ENCODE measurements around the gene LIN9. TPM values are rescaled to one million over a fixed set of nuclear protein-coding genes. Genes with fewer than 3 reads are reported as not detected.
A peak's percentile ranks its signal among the peaks of the same experiment; 100 is the strongest.

Gene LIN9
- total and polyA plus RNA-seq, 2 experiments from 2014 or later = 3.9 to 4.0 TPM

GRCh38 chr1:226310637-226311195 is 1.8 kb upstream of the LIN9 start:
- Histone ChIP-seq H4K20me1 (ENCODE audit: insufficient read depth) (no peaks in the 10 kb centered on the region), H3K4me2 (ENCODE audit: unreplicated experiment) (no peak overlapping the region), H3K36me3 (ENCODE audit: low read depth) (no peaks in the 10 kb centered on the region), H3K9me2 (ENCODE audit: insufficient read depth) (no peaks in the 10 kb centered on the region), H3K9ac (no peak overlapping the region), H3K27ac (no peak overlapping the region), H3K79me2 (ENCODE audit: insufficient read depth) (peaks cover 20% of the 10 kb centered on the region; the same call in 1 of the 2 replicates), H3K27me3 (replicated peaks; ENCODE audit: insufficient read depth) (no peaks in the 10 kb centered on the region; the same call in 1 of the 2 replicates), H3F3A (ENCODE audit: insufficient read depth) (no peaks in the 10 kb centered on the region), H3K4me3 (no peak overlapping the region), H3K4me1 (ENCODE audit: insufficient read depth) (0 out of 2 replicates have a peak, but pooled peaks cover 4% of the 10 kb centered on the region), H2AFZ (peak overlapping the region; percentile 92; the same call in 1 of the 2 replicates), H3K9me3 (ENCODE audit: low read depth) (no peaks in the 10 kb centered on the region)
- no peak for DNase-seq
- WGBS, 2 experiments (ENCODE audit: low coverage in 1 of 2, low lambda C conversion rate in 2 of 2, missing lambda C conversion rate in 2 of 2) = 69 to 74% methylated on average over 2 of the region's 2 CpGs
- TF ChIP-seq EZH2 (IDR thresholded peaks at IDR 0.05; ENCODE audit: insufficient read depth, poor library complexity, severe bottlenecking) (no peak), EZH2phosphoT487 (IDR thresholded peaks at IDR 0.05; ENCODE audit: insufficient read depth, low read depth) (no peak)
- in situ Hi-C loops (cut with MboI) = no loop called here

- Histone ChIP-seq H3K4me2 (ENCODE audit: unreplicated experiment) (peak overlapping the region; percentile 85), H3K9me2 (ENCODE audit: insufficient read depth) (no peaks in the 10 kb centered on the region), H3K9me3 (ENCODE audit: low read depth) (no peaks in the 10 kb centered on the region), H4K20me1 (ENCODE audit: insufficient read depth) (no peaks in the 10 kb centered on the region), H2AFZ (peak overlapping the region; percentile 92), H3K4me1 (ENCODE audit: insufficient read depth) (0 out of 2 replicates have a peak, but pooled peaks cover 4% of the 10 kb centered on the region), H3F3A (ENCODE audit: insufficient read depth) (no peaks in the 10 kb centered on the region), H3K4me3 (peak overlapping the region; percentile 100), H3K9ac (peak overlapping the region; percentile 94; the same call in 1 of the 2 replicates), H3K79me2 (ENCODE audit: insufficient read depth) (peaks cover 24% of the 10 kb centered on the region; the same call in 1 of the 2 replicates), H3K27ac (no peak overlapping the region), H3K36me3 (ENCODE audit: low read depth) (no peaks in the 10 kb centered on the region), H3K27me3 (replicated peaks; ENCODE audit: insufficient read depth) (no peaks in the 10 kb centered on the region; the same call in 1 of the 2 replicates)
- 72 to 74% methylated on average over 5 of the region's 5 CpGs for WGBS, 2 experiments (ENCODE audit: low coverage in 1 of 2, low lambda C conversion rate in 2 of 2, missing lambda C conversion rate in 2 of 2)
- TF ChIP-seq EZH2 (IDR thresholded peaks at IDR 0.05; ENCODE audit: insufficient read depth, poor library complexity, severe bottlenecking) = no peak
- no peak for TF ChIP-seq EZH2phosphoT487 (IDR thresholded peaks at IDR 0.05; ENCODE audit: insufficient read depth, low read depth)
- no peak for DNase-seq
- in situ Hi-C loops (cut with MboI) = no loop called here
Observed at GRCh38 chr1:226310245-226310540, 1.2 kb upstream of the LIN9 start.

GRCh38 chr1:226309398-226310244 is 657 bp upstream of the LIN9 start:
- Histone ChIP-seq H3K9me3 (ENCODE audit: low read depth) (no peaks in the 10 kb centered on the region), H2AFZ (peak overlapping the region; percentile 92), H3K4me2 (ENCODE audit: unreplicated experiment) (peak overlapping the region; percentile 85), H3F3A (ENCODE audit: insufficient read depth) (no peaks in the 10 kb centered on the region), H3K9ac (peak overlapping the region; percentile 94), H3K27me3 (replicated peaks; ENCODE audit: insufficient read depth) (no peaks in the 10 kb centered on the region; the same call in 1 of the 2 replicates), H3K9me2 (ENCODE audit: insufficient read depth) (no peaks in the 10 kb centered on the region), H4K20me1 (ENCODE audit: insufficient read depth) (no peaks in the 10 kb centered on the region), H3K27ac (no peak overlapping the region), H3K4me1 (ENCODE audit: insufficient read depth) (0 out of 2 replicates have a peak, but pooled peaks cover 4% of the 10 kb centered on the region), H3K79me2 (ENCODE audit: insufficient read depth) (peaks cover 29% of the 10 kb centered on the region), H3K4me3 (peak overlapping the region; percentile 100), H3K36me3 (ENCODE audit: low read depth) (no peaks in the 10 kb centered on the region)
- TF ChIP-seq EZH2phosphoT487 (IDR thresholded peaks at IDR 0.05; ENCODE audit: insufficient read depth, low read depth) (no peak), EZH2 (IDR thresholded peaks at IDR 0.05; ENCODE audit: insufficient read depth, poor library complexity, severe bottlenecking) (no peak)
- whole genome bisulfite sequencing, 2 experiments (ENCODE audit: low coverage in 1 of 2, low lambda C conversion rate in 2 of 2, missing lambda C conversion rate in 2 of 2) = 1% methylated on average over 45 to 62 of the region's 62 CpGs
- DNase-seq = peak; percentile 60
- in situ Hi-C loops (cut with MboI) = no loop called here

- in situ Hi-C loops (cut with MboI) = no loop called here
- H3K9me2 ChIP-seq (ENCODE audit: insufficient read depth) = no peaks in the 10 kb centered on the region
- no peaks in the 10 kb centered on the region for H3K27me3 ChIP-seq (replicated peaks; ENCODE audit: insufficient read depth)
- H3K9ac ChIP-seq = peak overlapping the region; percentile 94
- 3 to 9% methylated on average over 7 to 14 of the region's 14 CpGs for WGBS, 2 experiments (ENCODE audit: low coverage in 1 of 2, low lambda C conversion rate in 2 of 2, missing lambda C conversion rate in 2 of 2)
- 0 out of 2 replicates have a peak, but pooled peaks cover 4% of the 10 kb centered on the region for H3K4me1 ChIP-seq (ENCODE audit: insufficient read depth)
- peaks cover 42% of the 10 kb centered on the region for H3K79me2 ChIP-seq (ENCODE audit: insufficient read depth)
- TF ChIP-seq EZH2phosphoT487 (IDR thresholded peaks at IDR 0.05; ENCODE audit: insufficient read depth, low read depth) (no peak), EZH2 (IDR thresholded peaks at IDR 0.05; ENCODE audit: insufficient read depth, poor library complexity, severe bottlenecking) (no peak)
- no peaks in the 10 kb centered on the region for H4K20me1 ChIP-seq (ENCODE audit: insufficient read depth)
- peak overlapping the region; percentile 100 for H3K4me3 ChIP-seq
- peak overlapping the region; percentile 88 for H3K4me2 ChIP-seq (ENCODE audit: unreplicated experiment)
- H3K9me3 ChIP-seq (ENCODE audit: low read depth) = no peaks in the 10 kb centered on the region
- H3K27ac ChIP-seq = peak overlapping the region; percentile 71
- H3K36me3 ChIP-seq (ENCODE audit: low read depth) = no peaks in the 10 kb centered on the region
- H3F3A ChIP-seq (ENCODE audit: insufficient read depth) = no peaks in the 10 kb centered on the region
- no peak for DNase-seq
- peak overlapping the region; percentile 100 for H2AFZ ChIP-seq
Observed at GRCh38 chr1:226308166-226308722, 720 bp downstream of the LIN9 start.
